GM23338 (cell line): ENCODE measurements around the gene ATP6V0C. TPM values are rescaled to one million over a fixed set of nuclear protein-coding genes. Genes with fewer than 3 reads are reported as not detected.

Source experiments
- ATAC-seq: fragments of 200-7000 bp; cut with Tn5 transposase; 3 replicates; pipeline ENCODE4 v1.9.1; 2020
- DNase-seq: peaks from one replicate; pipeline ENCODE4 v3.0.0-alpha.2; 2015; ENCODE audit warnings: low spot score
- H2AFZ ChIP-seq: fragments of 200-600 bp; sonication (generic); 2 replicates; pipeline ENCODE4 v1.8.0; 2016; ENCODE audit warnings: antibody characterized with exemption, mild to moderate bottlenecking, moderate library complexity
- H3F3A ChIP-seq: fragments of 200-600 bp; sonication (generic); replicated peaks from 2 replicates; pipeline ENCODE4 v1.8.0; 2017; ENCODE audit warnings: antibody characterized with exemption, mixed run types, low read depth
- H3K27ac ChIP-seq: fragments of 200-600 bp; sonication (generic); 2 replicates; pipeline ENCODE4 v1.6.1; 2016; ENCODE audit warnings: low read depth
- H3K27me3 ChIP-seq: fragments of 200-600 bp; sonication (generic); 2 replicates; pipeline ENCODE4 v1.8.0; 2016; ENCODE audit warnings: mild to moderate bottlenecking, mixed run types, moderate library complexity; ENCODE audit not compliant: insufficient read depth
- H3K36me3 ChIP-seq: fragments of 200-600 bp; sonication (generic); 2 replicates; pipeline ENCODE4 v1.8.0; 2016; ENCODE audit warnings: mild to moderate bottlenecking; ENCODE audit not compliant: insufficient read depth
- H3K4me1 ChIP-seq: fragments of 200-600 bp; sonication (generic); 2 replicates; pipeline ENCODE4 v1.8.0; 2016; ENCODE audit warnings: mild to moderate bottlenecking, moderate library complexity; ENCODE audit not compliant: insufficient read depth
- H3K4me2 ChIP-seq: fragments of 200-600 bp; sonication (generic); 2 replicates; pipeline ENCODE4 v1.7.1; 2017; ENCODE audit warnings: mixed run types
- H3K4me3 ChIP-seq: fragments of 200-600 bp; sonication (generic); 2 replicates; pipeline ENCODE4 v1.6.1; 2016; ENCODE audit warnings: mixed run types
- H3K79me2 ChIP-seq: fragments of 200-600 bp; sonication (generic); replicated peaks from 2 replicates; pipeline ENCODE4 v1.8.0; 2017; ENCODE audit warnings: mild to moderate bottlenecking; ENCODE audit not compliant: insufficient read depth
- H3K9me2 ChIP-seq: fragments of 200-600 bp; sonication (generic); 2 replicates; pipeline ENCODE4 v1.8.0; 2017; ENCODE audit not compliant: insufficient read depth
- H4K20me1 ChIP-seq: fragments of 200-600 bp; sonication (generic); replicated peaks from 2 replicates; pipeline ENCODE4 v1.8.0; 2017; ENCODE audit warnings: mild to moderate bottlenecking; ENCODE audit not compliant: insufficient read depth
- H3K27ac Mint-ChIP-seq: 2 replicates; pipeline ENCODE4 v1.8.0; 2020; ENCODE audit warnings: inconsistent platforms, mild to moderate bottlenecking, moderate library complexity, mixed read lengths
- H3K27me3 Mint-ChIP-seq: 3 replicates; pipeline ENCODE4 v1.8.0; 2022; ENCODE audit warnings: low read depth, mild to moderate bottlenecking, moderate library complexity, mixed read lengths, inconsistent platforms; ENCODE audit not compliant: insufficient read depth, poor library complexity
- H3K36me3 Mint-ChIP-seq: 3 replicates; pipeline ENCODE4 v1.8.0; 2021; ENCODE audit warnings: low read depth, mild to moderate bottlenecking, inconsistent platforms, moderate library complexity, mixed read lengths
- H3K4me1 Mint-ChIP-seq: 3 replicates; pipeline ENCODE4 v1.8.0; 2020; ENCODE audit warnings: mild to moderate bottlenecking, inconsistent platforms, mixed read lengths
- H3K4me3 Mint-ChIP-seq: 3 replicates; pipeline ENCODE4 v1.8.0; 2021; ENCODE audit warnings: moderate library complexity, mild to moderate bottlenecking, inconsistent platforms, mixed read lengths
- H3K9me3 Mint-ChIP-seq: 3 replicates; pipeline ENCODE4 v1.8.0; 2020; ENCODE audit warnings: moderate library complexity, mild to moderate bottlenecking, inconsistent platforms, mixed read lengths
- CREB1 ChIP-seq: fragments of 250-450 bp; sonication (Bioruptor Pico); IDR thresholded peaks from 2 replicates; pipeline ENCODE4 v1.5.0; 2020; ENCODE audit warnings: low read depth, mild to moderate bottlenecking, moderate library complexity
- NANOG ChIP-seq: IDR thresholded peaks from 2 replicates; pipeline ENCODE4 v1.6.1; 2016; ENCODE audit warnings: antibody characterized with exemption, borderline replicate concordance
- ZNF114 ChIP-seq: fragments of 250-450 bp; sonication (Bioruptor Pico); IDR thresholded peaks from 2 replicates; pipeline ENCODE4 v1.5.0; 2020; ENCODE audit warnings: mild to moderate bottlenecking, moderate library complexity
- ZNF331 ChIP-seq: fragments of 250-450 bp; sonication (Bioruptor Pico); IDR thresholded peaks from 2 replicates; pipeline ENCODE4 v1.5.0; 2020; ENCODE audit warnings: low read depth, mild to moderate bottlenecking, moderate library complexity
- polyA plus RNA-seq: library from polyadenylated mRNA; unstranded; fragments of >200 nt; fragmentation: Nextera tagmentation; extraction: Ambion mirVana; gene quantifications from 2 replicates; pipeline ENCODE4 v1.2.1, GENCODE V29; 2016
- total RNA-seq: library from RNA; depleted of rRNA; stranded (reverse); fragments of >200 nt; shearing (Covaris generic); gene quantifications from 2 replicates; pipeline ENCODE4 v1.2.3, GENCODE V29; 2014
- TF ChIP-seq, protein P1 (sequence below), 2 experiments: fragments of 200-600 bp in 1 of 2; sonication (generic) in 1 of 2; conservative IDR thresholded peaks; 2 replicates each; pipeline versions ENCODE4 v1.5.1 to v1.6.1; 2016 to 2017; ENCODE audit warnings: antibody characterized with exemption in 2 of 2, low read depth in 2 of 2, mild to moderate bottlenecking in 2 of 2, moderate library complexity in 1 of 2
- TF ChIP-seq, protein P2 (sequence below): IDR thresholded peaks from one replicate; pipeline ENCODE4 v1.6.1; 2018; ENCODE audit warnings: antibody characterized with exemption; ENCODE audit not compliant: unreplicated experiment

The ATP6V0C gene
- total and polyA plus RNA-seq, 2 experiments from 2014 or later, result 98.2 to 162 TPM

DNA sequence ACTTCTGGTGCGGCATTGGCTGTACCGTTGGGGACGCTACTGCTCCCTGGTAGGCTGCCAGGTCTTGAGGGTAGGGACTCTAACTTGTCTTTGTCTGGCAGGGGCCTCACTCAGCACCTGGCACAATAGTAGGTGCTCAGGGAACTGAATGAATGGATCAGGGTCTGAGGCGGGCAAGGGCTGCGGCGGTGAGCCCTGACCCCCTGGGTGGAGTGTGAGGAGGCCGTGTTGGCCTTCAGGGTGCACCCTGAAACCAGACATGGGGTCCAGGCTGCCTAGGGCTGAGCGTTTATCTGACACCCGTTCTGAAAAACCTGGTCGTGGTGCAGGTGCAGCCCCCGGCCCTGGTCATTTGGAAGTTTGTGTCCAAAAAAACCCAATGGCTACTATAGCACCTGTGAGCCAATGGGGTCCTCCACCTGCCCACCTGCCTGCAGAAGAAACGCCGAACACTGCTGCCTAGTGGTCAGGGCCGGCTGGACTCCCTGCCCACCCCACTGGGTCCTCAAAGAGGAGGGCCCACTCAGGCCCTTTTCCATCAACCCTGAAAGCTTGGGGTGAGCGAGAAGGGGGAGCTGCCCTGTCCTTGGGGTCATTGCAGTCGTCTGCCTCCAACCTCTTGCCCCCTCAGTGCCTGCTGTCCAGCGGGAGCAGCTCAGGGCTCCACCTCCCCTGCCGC lies 4.9 kb upstream of the ATP6V0C start:
- Histone ChIP-seq H3K27me3 (no peaks in the 10 kb centered on the region), H3K4me3 (no peak overlapping the region), H3F3A (peaks cover 10% of the 10 kb centered on the region; the same call in 1 of the 2 replicates), H2AFZ (no peak overlapping the region), H3K36me3 (no peaks in the 10 kb centered on the region), H3K27ac (no peak overlapping the region), H3K4me2 (no peak overlapping the region), H4K20me1 (no peaks in the 10 kb centered on the region), H3K79me2 (no peaks in the 10 kb centered on the region), H3K9me2 (no peaks in the 10 kb centered on the region), H3K4me1 (peaks cover 14% of the 10 kb centered on the region; the same call in 1 of the 2 replicates)
- no peak for DNase-seq
- H3K9me3 Mint-ChIP-seq, result no peaks in the 10 kb centered on the region; the same call in 2 of the 3 replicates
- H3K4me1 Mint-ChIP-seq, result peaks cover 24% of the 10 kb centered on the region
- no peak overlapping the region for H3K4me3 Mint-ChIP-seq
- H3K27ac Mint-ChIP-seq, result no peak overlapping the region
- no peak for ATAC-seq
- TF ChIP-seq ZNF114 (CRISPR knock-in tag), result no peak
- no peak for TF ChIP-seq NANOG
- TF ChIP-seq, protein P1, sequence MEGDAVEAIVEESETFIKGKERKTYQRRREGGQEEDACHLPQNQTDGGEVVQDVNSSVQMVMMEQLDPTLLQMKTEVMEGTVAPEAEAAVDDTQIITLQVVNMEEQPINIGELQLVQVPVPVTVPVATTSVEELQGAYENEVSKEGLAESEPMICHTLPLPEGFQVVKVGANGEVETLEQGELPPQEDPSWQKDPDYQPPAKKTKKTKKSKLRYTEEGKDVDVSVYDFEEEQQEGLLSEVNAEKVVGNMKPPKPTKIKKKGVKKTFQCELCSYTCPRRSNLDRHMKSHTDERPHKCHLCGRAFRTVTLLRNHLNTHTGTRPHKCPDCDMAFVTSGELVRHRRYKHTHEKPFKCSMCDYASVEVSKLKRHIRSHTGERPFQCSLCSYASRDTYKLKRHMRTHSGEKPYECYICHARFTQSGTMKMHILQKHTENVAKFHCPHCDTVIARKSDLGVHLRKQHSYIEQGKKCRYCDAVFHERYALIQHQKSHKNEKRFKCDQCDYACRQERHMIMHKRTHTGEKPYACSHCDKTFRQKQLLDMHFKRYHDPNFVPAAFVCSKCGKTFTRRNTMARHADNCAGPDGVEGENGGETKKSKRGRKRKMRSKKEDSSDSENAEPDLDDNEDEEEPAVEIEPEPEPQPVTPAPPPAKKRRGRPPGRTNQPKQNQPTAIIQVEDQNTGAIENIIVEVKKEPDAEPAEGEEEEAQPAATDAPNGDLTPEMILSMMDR (conservative IDR thresholded peaks at IDR 0.05; ENCODE audit: low read depth in 2 of 2), result peak in 1 of 2 experiments; percentile 29; a peak in 3 of 4 replicates
- TF ChIP-seq ZNF331, result no peak
- peaks cover 32% of the 10 kb centered on the region for H3K27me3 Mint-ChIP-seq
- no peaks in the 10 kb centered on the region for H3K36me3 Mint-ChIP-seq

DNA sequence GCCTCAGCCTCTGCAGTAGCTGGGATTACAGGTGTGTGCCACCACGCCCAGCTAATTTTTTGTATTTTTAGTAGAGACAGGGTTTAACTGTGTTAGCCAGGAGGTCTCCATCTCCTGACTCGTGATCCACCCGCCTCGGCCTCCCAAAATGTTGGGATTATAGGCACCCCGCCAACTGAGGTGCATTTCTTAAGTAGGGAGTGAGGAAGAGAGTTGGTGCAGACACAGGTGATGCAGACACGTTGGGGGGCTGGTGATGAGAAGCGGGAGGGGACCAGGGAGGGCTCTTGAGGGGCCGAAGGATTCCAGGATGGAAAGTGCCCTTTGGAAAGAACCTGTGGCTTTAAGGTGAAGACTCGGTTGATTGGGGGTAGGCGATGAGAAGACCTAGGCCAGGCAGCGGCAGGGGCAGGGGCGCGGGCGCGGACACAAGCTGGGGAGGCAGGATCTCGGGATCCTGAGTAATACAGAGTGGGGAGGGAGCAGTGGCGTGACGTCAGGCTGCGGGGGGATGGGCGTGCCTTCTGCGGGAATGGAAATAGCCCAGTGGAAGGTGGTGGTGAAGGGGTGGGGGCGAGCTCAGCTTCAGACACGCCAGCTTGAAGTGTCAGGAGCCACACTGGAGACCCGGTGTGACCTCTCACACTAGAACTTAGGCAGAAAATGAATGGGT lies 2.5 kb upstream of the ATP6V0C start:
- ATAC-seq, result no peak; the same call in 2 of the 3 replicates
- Mint-ChIP-seq H3K4me3 (peak overlapping the region; percentile 43), H3K4me1 (peaks cover 38% of the 10 kb centered on the region)

More for the DNA sequence above, 2.5 kb upstream of the ATP6V0C start:
- H3K79me2 ChIP-seq, result peaks cover 19% of the 10 kb centered on the region
- no peak overlapping the region for H2AFZ ChIP-seq
- peak overlapping the region; percentile 41; the same call in 1 of the 2 replicates for H3K4me3 ChIP-seq
- 0 out of 2 replicates have a peak overlapping the region, but pooled peaks have one; percentile 55 for H3K27ac Mint-ChIP-seq
- no peaks in the 10 kb centered on the region for H3K36me3 ChIP-seq
- H3K4me1 ChIP-seq, result peaks cover 22% of the 10 kb centered on the region; the same call in 1 of the 2 replicates
- peaks cover 38% of the 10 kb centered on the region for H3K27me3 Mint-ChIP-seq
- peak overlapping the region; percentile 73 for H3K4me2 ChIP-seq
- no peak overlapping the region for H3K27ac ChIP-seq
- H3K27me3 ChIP-seq, result no peaks in the 10 kb centered on the region
- H3K9me2 ChIP-seq, result no peaks in the 10 kb centered on the region
- H4K20me1 ChIP-seq, result peaks cover 17% of the 10 kb centered on the region
- no peaks in the 10 kb centered on the region; the same call in 2 of the 3 replicates for H3K9me3 Mint-ChIP-seq
- DNase-seq, result peak; percentile 49
- 0 out of 2 replicates have a peak, but pooled peaks cover 11% of the 10 kb centered on the region for H3F3A ChIP-seq
- H3K36me3 Mint-ChIP-seq, result peaks cover 3% of the 10 kb centered on the region; the same call in 2 of the 3 replicates
- TF ChIP-seq ZNF331 (no peak), CREB1 (CRISPR knock-in tag) (peak; percentile 91)
- TF ChIP-seq, protein P2, sequence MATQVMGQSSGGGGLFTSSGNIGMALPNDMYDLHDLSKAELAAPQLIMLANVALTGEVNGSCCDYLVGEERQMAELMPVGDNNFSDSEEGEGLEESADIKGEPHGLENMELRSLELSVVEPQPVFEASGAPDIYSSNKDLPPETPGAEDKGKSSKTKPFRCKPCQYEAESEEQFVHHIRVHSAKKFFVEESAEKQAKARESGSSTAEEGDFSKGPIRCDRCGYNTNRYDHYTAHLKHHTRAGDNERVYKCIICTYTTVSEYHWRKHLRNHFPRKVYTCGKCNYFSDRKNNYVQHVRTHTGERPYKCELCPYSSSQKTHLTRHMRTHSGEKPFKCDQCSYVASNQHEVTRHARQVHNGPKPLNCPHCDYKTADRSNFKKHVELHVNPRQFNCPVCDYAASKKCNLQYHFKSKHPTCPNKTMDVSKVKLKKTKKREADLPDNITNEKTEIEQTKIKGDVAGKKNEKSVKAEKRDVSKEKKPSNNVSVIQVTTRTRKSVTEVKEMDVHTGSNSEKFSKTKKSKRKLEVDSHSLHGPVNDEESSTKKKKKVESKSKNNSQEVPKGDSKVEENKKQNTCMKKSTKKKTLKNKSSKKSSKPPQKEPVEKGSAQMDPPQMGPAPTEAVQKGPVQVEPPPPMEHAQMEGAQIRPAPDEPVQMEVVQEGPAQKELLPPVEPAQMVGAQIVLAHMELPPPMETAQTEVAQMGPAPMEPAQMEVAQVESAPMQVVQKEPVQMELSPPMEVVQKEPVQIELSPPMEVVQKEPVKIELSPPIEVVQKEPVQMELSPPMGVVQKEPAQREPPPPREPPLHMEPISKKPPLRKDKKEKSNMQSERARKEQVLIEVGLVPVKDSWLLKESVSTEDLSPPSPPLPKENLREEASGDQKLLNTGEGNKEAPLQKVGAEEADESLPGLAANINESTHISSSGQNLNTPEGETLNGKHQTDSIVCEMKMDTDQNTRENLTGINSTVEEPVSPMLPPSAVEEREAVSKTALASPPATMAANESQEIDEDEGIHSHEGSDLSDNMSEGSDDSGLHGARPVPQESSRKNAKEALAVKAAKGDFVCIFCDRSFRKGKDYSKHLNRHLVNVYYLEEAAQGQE, result no peak
